ENCODE measurements around the gene TIGD7.

DNA sequence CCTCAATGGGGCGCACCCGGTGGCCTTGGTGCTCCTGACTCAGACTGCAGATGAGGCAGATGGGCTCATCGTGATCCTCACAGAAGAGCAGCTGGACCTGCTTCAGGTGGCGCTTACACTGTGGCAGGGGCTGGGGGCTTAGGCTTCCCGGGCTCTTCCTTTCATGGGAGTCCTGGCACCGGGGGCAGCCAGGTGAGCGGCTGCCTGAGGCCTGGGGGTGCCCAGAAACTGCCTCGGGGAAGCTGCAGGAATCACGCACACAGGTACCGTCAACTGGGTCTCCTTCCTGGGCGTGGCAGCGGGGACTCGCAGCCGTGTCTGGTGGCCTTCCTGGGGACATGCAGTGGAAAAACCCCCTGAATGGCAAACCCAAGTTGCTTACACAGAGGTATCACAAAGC, 55.8 kb downstream of the TIGD7 start:
- TF ChIP-seq POLR2AphosphoS5 (IDR thresholded peaks at IDR 0.05; ENCODE audit: borderline replicate concordance, low read depth, low read length) (no peak), EZH2 (IDR thresholded peaks at IDR 0.05) (no peak)

Measured in SK-N-MC (cell line).